Measurements from ENCODE around the gene RNF223. TPM values are rescaled to one million over a fixed set of nuclear protein-coding genes. Genes with fewer than 3 reads are reported as not detected.

Gene RNF223
- polyA plus RNA-seq, 2 of the 4 experiments (the other 2 are of a cell fraction) = 0.08 TPM; not detected in 1

GRCh38 chr1:1048765-1049164 lies 25.3 kb downstream of the RNF223 start:
- no peak for ATAC-seq
- Histone ChIP-seq H3K4me2 (no peak overlapping the region), H3K9me3 (no peaks in the 10 kb centered on the region), H3K4me1 (no peaks in the 10 kb centered on the region), H3K27ac (no peak overlapping the region), H3K4me3 (no peak overlapping the region)
- 90% methylated on average over 12 of the region's 28 CpGs for WGBS (ENCODE audit: missing lambda C conversion rate)
- TF ChIP-seq PBX3 (IDR thresholded peaks at IDR 0.05) = no peak
- TF ChIP-seq SMC3 (IDR thresholded peaks at IDR 0.05) = no peak
- TF ChIP-seq CBX2 (IDR thresholded peaks at IDR 0.05; ENCODE audit: borderline replicate concordance, low read depth) = no peak
- TF ChIP-seq HOXB13 (CRISPR knock-in tag; IDR thresholded peaks at IDR 0.05; ENCODE audit: low read depth) = no peak
- TF ChIP-seq FOXS1 (CRISPR knock-in tag; IDR thresholded peaks at IDR 0.05) = no peak
- TF ChIP-seq CHD4 (IDR thresholded peaks at IDR 0.05; ENCODE audit: borderline replicate concordance) = no peak
- no peak for TF ChIP-seq FOSL2 (IDR thresholded peaks at IDR 0.05)
- TF ChIP-seq FOSL2 (CRISPR knock-in tag; IDR thresholded peaks at IDR 0.05) = no peak
- no peak for TF ChIP-seq NPAS2 (CRISPR knock-in tag; IDR thresholded peaks at IDR 0.05; ENCODE audit: borderline replicate concordance)
- TF ChIP-seq MAZ (IDR thresholded peaks at IDR 0.05; ENCODE audit: borderline replicate concordance, low read depth, low read length) = no peak
- TF ChIP-seq BHLHE40 (IDR thresholded peaks at IDR 0.05; ENCODE audit: low read depth, low read length) = no peak
- TF ChIP-seq EP300 (IDR thresholded peaks at IDR 0.05) = no peak
- TF ChIP-seq, protein P1, sequence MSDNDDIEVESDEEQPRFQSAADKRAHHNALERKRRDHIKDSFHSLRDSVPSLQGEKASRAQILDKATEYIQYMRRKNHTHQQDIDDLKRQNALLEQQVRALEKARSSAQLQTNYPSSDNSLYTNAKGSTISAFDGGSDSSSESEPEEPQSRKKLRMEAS (IDR thresholded peaks at IDR 0.05) = no peak
- no peak for TF ChIP-seq EHF (CRISPR knock-in tag; IDR thresholded peaks at IDR 0.05)
- no peak for TF ChIP-seq REST (IDR thresholded peaks at IDR 0.05)
- TF ChIP-seq ZC3H11A (IDR thresholded peaks at IDR 0.05) = no peak
- no peak for TF ChIP-seq JUNB (IDR thresholded peaks at IDR 0.05)
- no peak for TF ChIP-seq EHMT2 (IDR thresholded peaks at IDR 0.05; ENCODE audit: low read depth)
- no peak for TF ChIP-seq ESRRA (IDR thresholded peaks at IDR 0.05; ENCODE audit: borderline replicate concordance, low read length)
- no peak for TF ChIP-seq POLR2AphosphoS2 (conservative IDR thresholded peaks at IDR 0.05; ENCODE audit: low read length)
- POLR2A ChIA-PET = no interaction called here
- DNase-seq (ENCODE audit: low read depth in 1 of 2, low spot score in 1 of 2) = no peak
- CTCF ChIA-PET = interaction anchor here (1.7 kb wide), 1 partner anchor 15 kb away, joined by 11 read pairs; no protein-coding TSS in a partner anchor
- FAIRE-seq = no peak

- no peak for TF ChIP-seq NPAS2 (CRISPR knock-in tag; IDR thresholded peaks at IDR 0.05; ENCODE audit: borderline replicate concordance)
- TF ChIP-seq GATA3 (IDR thresholded peaks at IDR 0.05; ENCODE audit: borderline replicate concordance) = no peak
- TF ChIP-seq CEBPB (IDR thresholded peaks at IDR 0.05) = no peak
- TF ChIP-seq CBX2 (IDR thresholded peaks at IDR 0.05; ENCODE audit: borderline replicate concordance, low read depth) = no peak
- TF ChIP-seq ZC3H11A (IDR thresholded peaks at IDR 0.05) = no peak
- no peak for TF ChIP-seq FOSB (CRISPR knock-in tag; IDR thresholded peaks at IDR 0.05)
- no peak for TF ChIP-seq RARB (CRISPR knock-in tag; IDR thresholded peaks at IDR 0.05)
- no peak for TF ChIP-seq MAZ (IDR thresholded peaks at IDR 0.05; ENCODE audit: borderline replicate concordance, low read depth, low read length)
- no peak for TF ChIP-seq RFX5 (IDR thresholded peaks at IDR 0.05)
- TF ChIP-seq POLR2AphosphoS2 (conservative IDR thresholded peaks at IDR 0.05; ENCODE audit: low read length) = no peak
- TF ChIP-seq ESRRA (IDR thresholded peaks at IDR 0.05; ENCODE audit: borderline replicate concordance, low read length) = no peak
- no peak for TF ChIP-seq SMC3 (IDR thresholded peaks at IDR 0.05)
- TF ChIP-seq, protein P2, sequence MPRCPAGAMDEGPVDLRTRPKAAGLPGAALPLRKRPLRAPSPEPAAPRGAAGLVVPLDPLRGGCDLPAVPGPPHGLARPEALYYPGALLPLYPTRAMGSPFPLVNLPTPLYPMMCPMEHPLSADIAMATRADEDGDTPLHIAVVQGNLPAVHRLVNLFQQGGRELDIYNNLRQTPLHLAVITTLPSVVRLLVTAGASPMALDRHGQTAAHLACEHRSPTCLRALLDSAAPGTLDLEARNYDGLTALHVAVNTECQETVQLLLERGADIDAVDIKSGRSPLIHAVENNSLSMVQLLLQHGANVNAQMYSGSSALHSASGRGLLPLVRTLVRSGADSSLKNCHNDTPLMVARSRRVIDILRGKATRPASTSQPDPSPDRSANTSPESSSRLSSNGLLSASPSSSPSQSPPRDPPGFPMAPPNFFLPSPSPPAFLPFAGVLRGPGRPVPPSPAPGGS (IDR thresholded peaks at IDR 0.05) = no peak
- TF ChIP-seq ZFP36 (IDR thresholded peaks at IDR 0.05; ENCODE audit: borderline replicate concordance, partially characterized antibody) = no peak
- no peak for TF ChIP-seq RNF2 (IDR thresholded peaks at IDR 0.05; ENCODE audit: borderline replicate concordance, low read depth)
- no peak for TF ChIP-seq HDAC2 (IDR thresholded peaks at IDR 0.05)
- TF ChIP-seq FOXS1 (CRISPR knock-in tag; IDR thresholded peaks at IDR 0.05) = no peak
- Histone ChIP-seq H3K4me2 (no peak overlapping the region), H3K27ac (no peak overlapping the region), H3K4me3 (no peak overlapping the region), H3K4me1 (no peaks in the 10 kb centered on the region), H3K9me3 (no peaks in the 10 kb centered on the region)
- FAIRE-seq = no peak
- ChIA-PET POLR2A (no interaction called here), CTCF (interaction anchor here (1.2 to 1.7 kb wide), 2 partner anchors 11 to 16 kb away, joined by 4 to 11 read pairs; no protein-coding TSS in a partner anchor)
- no peak for DNase-seq (ENCODE audit: low read depth in 1 of 2, low spot score in 1 of 2)
- ATAC-seq = no peak
- WGBS (ENCODE audit: missing lambda C conversion rate) = 96% methylated on average over 9 of the region's 25 CpGs
These were observed 26.1 kb downstream of the RNF223 start for GRCh38 chr1:1047963-1048362.
